IMR-90 (cell line): ENCODE data around the gene RASL11B. TPM values are rescaled to one million over a fixed set of nuclear protein-coding genes. Genes with fewer than 3 reads are reported as not detected.

Experiments used
- ATAC-seq: fragments of 200-7000 bp; cut with Tn5 transposase; 2 replicates; pipeline ENCODE4 v1.9.1; 2020; ENCODE audit warnings: low read depth, mild to moderate bottlenecking, moderate library complexity
- BruUV-seq: library from RNA; stranded (reverse); fragments of 400-500 nt; replicated peaks from 2 replicates; lab custom pipeline; 2021; lab: Mats Ljungman, UMichigan
- CTCF ChIA-PET: fragments of 300-600 bp; formaldehyde crosslinking; extraction: SDS; loops from one replicate; lab custom pipeline; 2021; ENCODE audit warnings: antibody characterized with exemption; lab: Yijun Ruan, JAX
- POLR2A ChIA-PET: fragments of 300-600 bp; sonication (Branson Sonifier 250); formaldehyde crosslinking; loops from one replicate; lab custom pipeline; 2022; ENCODE audit warnings: antibody characterized with exemption; ENCODE audit not compliant: unreplicated experiment; lab: Charles Lee
- DNase-seq: peaks from one replicate; pipeline ENCODE4 v3.0.0; 2013
- H2AFZ ChIP-seq: replicated peaks from 2 replicates; pipeline ENCODE3; 2013; ENCODE audit warnings: low read length, mild to moderate bottlenecking; ENCODE audit not compliant: poor library complexity
- H2AK5ac ChIP-seq: 2 replicates; pipeline ENCODE4 v1.6.1; 2013; ENCODE audit warnings: low read depth, low read length, inconsistent platforms
- H2AK9ac ChIP-seq: replicated peaks from 2 replicates; pipeline ENCODE3; 2013; ENCODE audit warnings: mild to moderate bottlenecking, low read depth, low read length, moderate library complexity; ENCODE audit not compliant: poor library complexity
- H2BK120ac ChIP-seq: 2 replicates; pipeline ENCODE4 v1.6.1; 2013; ENCODE audit warnings: low read depth, low read length, inconsistent platforms
- H2BK15ac ChIP-seq: 3 replicates; pipeline ENCODE4 v1.6.1; 2013; ENCODE audit warnings: low read depth, low read length, inconsistent platforms
- H2BK20ac ChIP-seq: 2 replicates; pipeline ENCODE4 v1.6.1; 2013; ENCODE audit warnings: low read depth, mild to moderate bottlenecking, inconsistent platforms, low read length, moderate library complexity
- H2BK5ac ChIP-seq: 2 replicates; pipeline ENCODE4 v1.6.1; 2013; ENCODE audit warnings: mild to moderate bottlenecking, low read depth, low read length, inconsistent platforms; ENCODE audit not compliant: poor library complexity, severe bottlenecking
- H3K14ac ChIP-seq: replicated peaks from 2 replicates; pipeline ENCODE4 v1.6.1; 2013; ENCODE audit warnings: low read depth, low read length, inconsistent platforms
- H3K18ac ChIP-seq: 2 replicates; pipeline ENCODE4 v1.6.1; 2013; ENCODE audit warnings: low read depth, low read length, control low read depth
- H3K23ac ChIP-seq: 2 replicates; pipeline ENCODE4 v1.6.1; 2013; ENCODE audit warnings: low read depth, low read length, inconsistent platforms
- H3K27ac ChIP-seq: 2 replicates; pipeline ENCODE4 v1.5.1; 2013; ENCODE audit warnings: mild to moderate bottlenecking, control low read depth, low read length; ENCODE audit not compliant: insufficient read depth
- H3K27me3 ChIP-seq: 2 replicates; pipeline ENCODE4 v1.6.1; 2013; ENCODE audit warnings: low read length; ENCODE audit not compliant: control insufficient read depth, insufficient read depth
- H3K36me3 ChIP-seq: 2 replicates; pipeline ENCODE4 v1.6.1; 2013; ENCODE audit warnings: low read length, mixed read lengths; ENCODE audit not compliant: control insufficient read depth, insufficient read depth
- H3K4ac ChIP-seq: 2 replicates; pipeline ENCODE4 v1.6.1; 2013; ENCODE audit warnings: low read depth, low read length, inconsistent platforms
- H3K4me1 ChIP-seq: 2 replicates; pipeline ENCODE4 v1.6.1; 2013; ENCODE audit warnings: low read length, mixed read lengths; ENCODE audit not compliant: control insufficient read depth, insufficient read depth
- H3K4me2 ChIP-seq: 2 replicates; pipeline ENCODE4 v1.6.1; 2013; ENCODE audit warnings: low read depth, mild to moderate bottlenecking, control low read depth, low read length, moderate library complexity
- H3K4me3 ChIP-seq: 2 replicates; pipeline ENCODE4 v1.5.1; 2013; ENCODE audit warnings: low read depth, mild to moderate bottlenecking, control low read depth, low read length, moderate library complexity; ENCODE audit not compliant: insufficient read depth
- H3K56ac ChIP-seq: 2 replicates; pipeline ENCODE4 v1.6.1; 2013; ENCODE audit warnings: low read length, inconsistent platforms; ENCODE audit not compliant: insufficient read depth; ENCODE audit errors: extremely low read depth
- H3K79me1 ChIP-seq, 2 experiments: 2 replicates each; pipeline ENCODE4 v1.6.1; 2013; ENCODE audit warnings: low read length in 2 of 2, inconsistent platforms in 1 of 2, low read depth in 1 of 2
- H3K9ac ChIP-seq: 2 replicates; pipeline ENCODE4 v1.6.1; 2013; ENCODE audit warnings: low read depth, low read length, control low read depth
- H3K9me1 ChIP-seq: 2 replicates; pipeline ENCODE4 v1.6.1; 2013; ENCODE audit warnings: low read length, inconsistent platforms; ENCODE audit not compliant: insufficient read depth
- H3K9me3 ChIP-seq: 2 replicates; pipeline ENCODE4 v1.6.1; 2013; ENCODE audit warnings: low read length; ENCODE audit not compliant: control insufficient read depth, insufficient read depth
- H4K20me1 ChIP-seq: 2 replicates; pipeline ENCODE4 v1.6.1; 2013; ENCODE audit warnings: low read length, inconsistent platforms; ENCODE audit not compliant: insufficient read depth
- H4K5ac ChIP-seq: 2 replicates; pipeline ENCODE4 v1.6.1; 2013; ENCODE audit warnings: mild to moderate bottlenecking, low read depth, low read length, control low read depth
- H4K8ac ChIP-seq, 2 experiments: 2 replicates each; pipeline ENCODE4 v1.6.1; 2013; ENCODE audit warnings: low read depth in 2 of 2, low read length in 2 of 2, control low read depth in 1 of 2, inconsistent platforms in 1 of 2
- H4K91ac ChIP-seq: 2 replicates; pipeline ENCODE4 v1.6.1; 2013; ENCODE audit warnings: low read depth, low read length, inconsistent platforms; ENCODE audit not compliant: insufficient read depth
- BHLHE40 ChIP-seq: fragments of 150-350 bp; IDR thresholded peaks from 2 replicates; pipeline ENCODE4 v1.6.1; 2016; ENCODE audit warnings: mild to moderate bottlenecking, low read depth, low read length
- CEBPB ChIP-seq: IDR thresholded peaks from 2 replicates; pipeline ENCODE4 v1.6.1; 2012; ENCODE audit warnings: low read depth, low read length, improper control_type of control experiment
- CHD1 ChIP-seq: IDR thresholded peaks from 2 replicates; pipeline ENCODE4 v1.6.1; 2012; ENCODE audit warnings: low read depth, low read length, improper control_type of control experiment
- CTCF ChIP-seq: conservative IDR thresholded peaks from 2 replicates; pipeline ENCODE4 v1.5.1; 2012; ENCODE audit warnings: mild to moderate bottlenecking, low read depth, low read length, improper control_type of control experiment
- ELK1 ChIP-seq: fragments of 150-350 bp; IDR thresholded peaks from 2 replicates; pipeline ENCODE4 v1.6.1; 2016; ENCODE audit warnings: low read depth, mild to moderate bottlenecking, low read length, moderate library complexity, borderline replicate concordance
- FOS ChIP-seq: fragments of 150-350 bp; IDR thresholded peaks from 2 replicates; pipeline ENCODE4 v1.6.1; 2016; ENCODE audit warnings: low read depth, low read length
- MAFK ChIP-seq: IDR thresholded peaks from 2 replicates; pipeline ENCODE4 v1.6.1; 2012; ENCODE audit warnings: low read depth, low read length, improper control_type of control experiment
- MAZ ChIP-seq: IDR thresholded peaks from 2 replicates; pipeline ENCODE4 v1.6.1; 2012; ENCODE audit warnings: low read depth, mild to moderate bottlenecking, low read length, improper control_type of control experiment, moderate library complexity, borderline replicate concordance
- MXI1 ChIP-seq: IDR thresholded peaks from 2 replicates; pipeline ENCODE4 v1.6.1; 2012; ENCODE audit warnings: low read depth, mild to moderate bottlenecking, low read length, moderate library complexity, borderline replicate concordance
- NFE2L2 ChIP-seq: fragments of 150-350 bp; IDR thresholded peaks from 2 replicates; pipeline ENCODE4 v1.6.1; 2016; ENCODE audit warnings: low read depth, mild to moderate bottlenecking, low read length
- POLR2A ChIP-seq: IDR thresholded peaks from 2 replicates; pipeline ENCODE4 v1.6.1; 2012; ENCODE audit warnings: mild to moderate bottlenecking, low read depth, low read length
- RAD21 ChIP-seq: IDR thresholded peaks from 2 replicates; pipeline ENCODE4 v1.6.1; 2012; ENCODE audit warnings: low read length, improper control_type of control experiment
- RCOR1 ChIP-seq: IDR thresholded peaks from 2 replicates; pipeline ENCODE4 v1.6.1; 2012; ENCODE audit warnings: mild to moderate bottlenecking, low read length, improper control_type of control experiment; ENCODE audit not compliant: insufficient replicate concordance
- RFX5 ChIP-seq: IDR thresholded peaks from 2 replicates; pipeline ENCODE4 v1.8.0; 2012; ENCODE audit warnings: low read depth, mild to moderate bottlenecking, low read length, moderate library complexity
- SMC3 ChIP-seq: fragments of 150-350 bp; IDR thresholded peaks from 2 replicates; pipeline ENCODE4 v1.6.1; 2016; ENCODE audit warnings: low read depth, mild to moderate bottlenecking, antibody characterized with exemption, low read length, moderate library complexity
- USF2 ChIP-seq: fragments of 150-350 bp; IDR thresholded peaks from 2 replicates; pipeline ENCODE4 v1.6.1; 2017; ENCODE audit warnings: mild to moderate bottlenecking, antibody characterized with exemption, low read length, low read depth
- WGBS, 2 experiments: methylation state at CpG; one replicate each; pipeline versions ENCODE4 v1.1.5 to v1.1.7; 2013; ENCODE audit warnings: missing lambda C conversion rate in 2 of 2; ENCODE audit not compliant: insufficient read length in 1 of 2; ENCODE audit errors: extremely low coverage in 2 of 2; 5-methylcytosine and 5-hydroxymethylcytosine counted together
- dilution Hi-C: fragments of 300-500 bp; cut with HindIII; formaldehyde crosslinking; loops from one replicate; pipeline ENCODE4 v1.14.3; 2018; ENCODE audit warnings: low sequenced_read_pairs; ENCODE audit not compliant: unreplicated experiment
- in situ Hi-C: fragments of 300-500 bp; cut with MboI; formaldehyde crosslinking; loops from 3 replicates; pipeline ENCODE4 v1.14.3; 2019; ENCODE audit warnings: low sequenced_read_pairs, inconsistent platforms, mixed read lengths
- intact Hi-C: fragments of 100-400 bp; cut with micrococcal nuclease; formaldehyde crosslinking; loops from 2 replicates; pipeline ENCODE4 v1.10.0; 2022
- polyA plus RNA-seq, 3 experiments: library from polyadenylated mRNA; depleted of rRNA; stranded (reverse); fragments of >200 nt; gene quantifications; 2 replicates each; pipeline ENCODE4 v1.2.3, GENCODE V29; 2012; ENCODE audit warnings: low replicate concordance in 1 of 3
- total RNA-seq: library from RNA; depleted of rRNA; stranded (reverse); fragments of >200 nt; gene quantifications from 2 replicates; pipeline ENCODE4 v1.2.3, GENCODE V29; 2012

RASL11B gene
- total and polyA plus RNA-seq, 2 of the 4 experiments (the other 2 are of a cell fraction), result 0.18 to 0.31 TPM

- Histone ChIP-seq H3K9me1 (no peaks in the 10 kb centered on the region; the same call in 1 of the 2 replicates), H3K23ac (no peak overlapping the region), H2BK5ac (no peak overlapping the region), H4K20me1 (no peaks in the 10 kb centered on the region), H3K79me1 (no peaks in the 10 kb centered on the region), H2AK9ac (no peak overlapping the region), H3K9me3 (no peaks in the 10 kb centered on the region), H2BK20ac (no peak overlapping the region), H3K4me2 (no peak overlapping the region), H3K4me1 (no peaks in the 10 kb centered on the region), H2BK120ac (no peak overlapping the region), H3K27ac (no peak overlapping the region), H2AFZ (no peak overlapping the region), H3K9ac (no peak overlapping the region), H2BK15ac (no peak overlapping the region), H3K36me3 (no peaks in the 10 kb centered on the region), H3K4ac (no peak overlapping the region), H4K5ac (no peak overlapping the region), H3K18ac (no peak overlapping the region), H3K56ac (no peak overlapping the region), H2AK5ac (no peak overlapping the region), H3K14ac (no peak overlapping the region), H4K8ac (no peak overlapping the region), H3K4me3 (no peak overlapping the region), H3K27me3 (no peaks in the 10 kb centered on the region), H4K91ac (no peak overlapping the region)
- dilution Hi-C loops (no loop called here), intact Hi-C loops (no loop called here), in situ Hi-C loops (no loop called here)
- DNase-seq, result no peak
- POLR2A ChIA-PET, result no interaction called here
- TF ChIP-seq NFE2L2 (no peak), CEBPB (no peak), POLR2A (no peak), MXI1 (no peak), MAFK (no peak), SMC3 (no peak), CTCF (no peak), RFX5 (no peak), ELK1 (no peak), RAD21 (no peak), USF2 (no peak), MAZ (no peak), FOS (no peak), RCOR1 (no peak), BHLHE40 (no peak), CHD1 (no peak)
- no peak for ATAC-seq
- WGBS, 2 experiments, result 66% methylated on average over 2 of the region's 2 CpGs; no CpG with 5 or more reads in 1 of the 2 experiments
- BruUV-seq, result no TSS peak
- CTCF ChIA-PET, result no interaction called here
These were observed 14.9 kb downstream of the RASL11B start for GRCh38 chr4:52877036-52877435.
